ENCODE measurements around the gene CZIB. TPM values are rescaled to one million over a fixed set of nuclear protein-coding genes. Genes with fewer than 3 reads are reported as not detected.

CZIB gene
- total and polyA plus RNA-seq, 2 of the 13 experiments (the other 11 are each of a cell fraction or from before 2014, with no cell fraction given) = 49.2 to 67.0 TPM

- TF ChIP-seq GRHL1 (CRISPR knock-in tag; conservative IDR thresholded peaks at IDR 0.05) (no peak), CENPBD1 (CRISPR knock-in tag; IDR thresholded peaks at IDR 0.05; ENCODE audit: borderline replicate concordance, low read depth) (no peak), CSRNP2 (CRISPR knock-in tag; conservative IDR thresholded peaks at IDR 0.05; ENCODE audit: low read depth) (no peak), ZNF574 (CRISPR knock-in tag; IDR thresholded peaks at IDR 0.05) (peak; percentile 90), IRF2 (CRISPR knock-in tag; IDR thresholded peaks at IDR 0.05) (peak; percentile 85), MAFF (IDR thresholded peaks at IDR 0.05; ENCODE audit: low read depth, low read length) (no peak), ZFX (CRISPR knock-in tag; IDR thresholded peaks at IDR 0.05; ENCODE audit: low read depth) (peak; percentile 99), EP300 (IDR thresholded peaks at IDR 0.05; ENCODE audit: low read depth in 2 of 2, low read length in 2 of 2) (no peak; a peak in 1 of 4 replicates), EP300 (CRISPR knock-in tag; IDR thresholded peaks at IDR 0.05; ENCODE audit: borderline replicate concordance) (peak; percentile 43; the same call in 1 of the 2 replicates), NBN (conservative IDR thresholded peaks at IDR 0.05) (no peak), NFATC3 (CRISPR knock-in tag; IDR thresholded peaks at IDR 0.05) (0 out of 2 replicates have a peak, but pooled peaks have one; percentile 85), PLSCR1 (CRISPR knock-in tag; IDR thresholded peaks at IDR 0.05; ENCODE audit: borderline replicate concordance) (no peak), ZNF772 (CRISPR knock-in tag; IDR thresholded peaks at IDR 0.05) (peak; percentile 86), RBM22 (optimal IDR thresholded peaks at IDR 0.05; ENCODE audit: low read length) (no peak), MTERF4 (CRISPR knock-in tag; IDR thresholded peaks at IDR 0.05) (no peak), ZBTB21 (CRISPR knock-in tag; IDR thresholded peaks at IDR 0.05) (peak; percentile 30), ZFP37 (CRISPR knock-in tag; IDR thresholded peaks at IDR 0.05; ENCODE audit: borderline replicate concordance) (no peak), SKI (IDR thresholded peaks at IDR 0.05; ENCODE audit: partially characterized antibody) (peak; percentile 32)
- TF ChIP-seq, protein P1, sequence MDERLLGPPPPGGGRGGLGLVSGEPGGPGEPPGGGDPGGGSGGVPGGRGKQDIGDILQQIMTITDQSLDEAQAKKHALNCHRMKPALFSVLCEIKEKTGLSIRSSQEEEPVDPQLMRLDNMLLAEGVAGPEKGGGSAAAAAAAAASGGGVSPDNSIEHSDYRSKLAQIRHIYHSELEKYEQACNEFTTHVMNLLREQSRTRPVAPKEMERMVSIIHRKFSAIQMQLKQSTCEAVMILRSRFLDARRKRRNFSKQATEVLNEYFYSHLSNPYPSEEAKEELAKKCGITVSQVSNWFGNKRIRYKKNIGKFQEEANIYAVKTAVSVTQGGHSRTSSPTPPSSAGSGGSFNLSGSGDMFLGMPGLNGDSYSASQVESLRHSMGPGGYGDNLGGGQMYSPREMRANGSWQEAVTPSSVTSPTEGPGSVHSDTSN (CRISPR knock-in tag; IDR thresholded peaks at IDR 0.05) = no peak
Measured at GRCh38 chr1:53220171-53220961, at the start of gene CZIB (continued).

Data from HepG2 (cell line).